DMS153 treated with DMSO at 0.1 percent for 48 hours (cell line): ENCODE data around the gene ADGRF3.
"Not testable (repeated sequence)": the region's sequence is repeated elsewhere in the genome, so short reads cannot be mapped to it uniquely, and the experiment has no call there.

Source experiments
- DNase-seq: peaks from one replicate; lab custom pipeline; 2025; ENCODE audit not compliant: unreplicated experiment; lab: John Stamatoyannopoulos, UW

Gene ADGRF3

GRCh38 chr2:26324479-26324878 is 22.1 kb downstream of the ADGRF3 start:
- DNase-seq: not testable (repeated sequence)

- no peak for DNase-seq
Measured at GRCh38 chr2:26318950-26319349, 27.6 kb downstream of the ADGRF3 start.

- DNase-seq: no peak
Measured at GRCh38 chr2:26317377-26318105, 29.0 kb downstream of the ADGRF3 start.

DNA sequence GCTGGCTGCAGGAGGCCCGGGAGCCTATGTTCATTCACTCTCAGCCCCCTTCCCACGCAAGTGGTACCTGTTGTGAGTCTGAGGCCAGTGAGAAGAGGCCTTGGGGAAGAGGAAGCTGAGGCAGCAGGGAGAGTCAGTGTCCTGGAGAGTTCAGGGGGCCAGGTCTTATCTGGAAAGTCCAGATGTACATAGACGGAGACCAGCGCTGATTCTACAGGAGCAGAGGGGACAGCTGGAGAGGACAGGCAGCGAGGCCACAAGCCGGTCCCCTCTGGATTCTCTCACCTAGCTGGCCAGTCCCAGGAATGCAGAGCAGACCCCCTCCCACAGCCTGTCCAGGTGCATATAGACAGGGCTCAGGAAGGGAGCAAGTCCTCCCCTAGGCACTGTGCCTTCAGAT is 29.7 kb downstream of the ADGRF3 start:
- DNase-seq: no peak

GRCh38 chr2:26316041-26316440 is 30.5 kb downstream of the ADGRF3 start:
- no peak for DNase-seq

DNA sequence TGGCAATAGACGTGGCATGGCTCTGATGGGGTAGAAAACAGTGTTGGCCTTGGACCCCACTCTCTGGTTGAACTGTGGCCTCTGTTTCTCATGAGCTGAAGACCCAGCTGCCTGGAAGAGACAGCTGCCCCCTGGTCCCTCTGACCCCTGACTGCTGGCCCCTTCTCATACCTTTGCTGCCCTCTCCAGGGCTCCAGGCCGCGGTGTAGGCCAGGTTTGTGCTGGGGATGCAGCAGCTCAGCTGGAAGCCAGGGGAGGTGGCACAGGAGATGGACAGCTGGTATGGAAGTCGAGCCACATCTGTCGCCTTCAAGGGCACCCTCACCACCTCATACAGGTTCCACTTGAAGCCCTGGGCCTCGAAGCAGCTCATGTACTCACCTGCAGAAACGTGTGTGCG is 32.3 kb downstream of the ADGRF3 start:
- no peak for DNase-seq

DNA sequence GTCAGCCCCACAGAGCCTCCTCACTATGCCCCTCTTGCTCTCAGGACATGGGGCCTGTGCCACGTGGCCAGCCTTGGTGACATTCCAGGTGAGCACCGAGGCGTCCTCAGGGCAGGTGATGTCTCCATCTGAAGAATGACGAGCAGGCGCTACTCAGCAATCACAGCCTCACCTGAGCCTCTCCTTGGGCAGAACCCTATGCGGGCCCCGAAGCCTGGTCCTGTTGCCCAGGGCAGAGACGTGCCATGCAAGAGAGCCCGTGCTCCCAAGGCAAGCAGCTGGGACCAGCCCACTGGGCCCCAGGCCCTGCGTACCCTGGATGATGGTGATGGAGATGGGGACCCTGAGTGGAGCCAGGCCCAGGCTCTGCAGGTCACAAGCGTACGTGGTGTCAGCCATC is 33.1 kb downstream of the ADGRF3 start:
- DNase-seq: no peak

DNA sequence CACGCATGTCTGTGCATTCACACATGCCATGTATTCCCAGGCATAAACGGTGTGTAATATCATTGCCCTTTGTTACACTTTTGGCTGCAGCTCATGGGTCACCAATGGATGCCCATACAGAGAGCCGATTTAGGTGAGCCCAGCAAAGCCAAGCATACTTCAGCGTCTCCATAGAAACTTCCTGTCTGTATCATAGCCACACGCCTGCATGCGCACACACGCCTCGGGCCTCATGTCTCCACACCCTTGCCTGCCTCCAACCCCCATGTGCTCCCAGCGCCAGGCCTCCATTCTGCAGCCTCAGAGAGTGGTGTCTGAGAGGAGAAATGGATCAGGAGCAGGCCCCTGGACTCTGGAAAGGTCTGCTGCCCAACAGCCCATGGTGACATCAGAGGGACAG is 34.1 kb downstream of the ADGRF3 start:
- DNase-seq: no peak

GRCh38 chr2:26309921-26310320 is 36.7 kb downstream of the ADGRF3 start:
- no peak for DNase-seq

GRCh38 chr2:26305540-26305939 is 41.0 kb downstream of the ADGRF3 start:
- DNase-seq: no peak

DNA sequence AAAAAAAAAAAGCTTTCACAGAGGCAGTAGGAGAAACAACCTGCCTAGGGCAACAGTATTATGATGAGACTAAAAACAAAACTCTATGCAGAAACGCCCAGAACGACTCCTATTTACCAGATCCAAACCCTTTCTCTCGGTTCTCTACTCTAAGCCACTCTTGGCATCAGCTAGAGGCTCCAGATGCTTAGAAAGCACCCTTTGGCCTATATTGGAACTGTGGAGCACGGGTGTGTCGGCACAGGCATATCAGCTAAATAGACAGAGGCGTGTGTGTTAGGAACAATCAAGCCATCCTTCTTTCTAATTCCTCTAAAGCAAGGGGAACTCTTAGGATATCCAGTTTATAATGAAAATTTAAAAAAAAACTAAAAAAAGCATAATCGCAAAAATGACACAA is 41.5 kb downstream of the ADGRF3 start:
- DNase-seq: not testable (repeated sequence)

DNA sequence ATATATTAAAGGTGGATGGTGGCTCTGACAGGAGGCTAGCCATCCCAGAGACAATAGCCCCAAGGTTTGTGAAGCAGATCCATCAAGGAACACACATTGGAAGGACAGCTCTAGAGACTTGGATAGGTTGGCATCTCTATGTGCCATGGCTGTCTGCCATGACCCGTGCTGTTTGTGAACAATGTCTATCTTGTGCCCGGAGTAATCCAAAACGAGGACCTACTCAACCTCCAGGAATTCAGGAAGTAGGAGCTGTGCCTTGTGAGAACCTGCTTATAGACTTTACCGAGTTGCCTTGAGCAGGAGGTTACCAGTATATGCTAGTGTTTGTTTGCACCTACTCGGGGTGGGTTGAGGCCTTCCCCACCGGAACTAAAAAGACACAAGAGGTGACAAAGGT is 43.7 kb downstream of the ADGRF3 start:
- no peak for DNase-seq

DNA sequence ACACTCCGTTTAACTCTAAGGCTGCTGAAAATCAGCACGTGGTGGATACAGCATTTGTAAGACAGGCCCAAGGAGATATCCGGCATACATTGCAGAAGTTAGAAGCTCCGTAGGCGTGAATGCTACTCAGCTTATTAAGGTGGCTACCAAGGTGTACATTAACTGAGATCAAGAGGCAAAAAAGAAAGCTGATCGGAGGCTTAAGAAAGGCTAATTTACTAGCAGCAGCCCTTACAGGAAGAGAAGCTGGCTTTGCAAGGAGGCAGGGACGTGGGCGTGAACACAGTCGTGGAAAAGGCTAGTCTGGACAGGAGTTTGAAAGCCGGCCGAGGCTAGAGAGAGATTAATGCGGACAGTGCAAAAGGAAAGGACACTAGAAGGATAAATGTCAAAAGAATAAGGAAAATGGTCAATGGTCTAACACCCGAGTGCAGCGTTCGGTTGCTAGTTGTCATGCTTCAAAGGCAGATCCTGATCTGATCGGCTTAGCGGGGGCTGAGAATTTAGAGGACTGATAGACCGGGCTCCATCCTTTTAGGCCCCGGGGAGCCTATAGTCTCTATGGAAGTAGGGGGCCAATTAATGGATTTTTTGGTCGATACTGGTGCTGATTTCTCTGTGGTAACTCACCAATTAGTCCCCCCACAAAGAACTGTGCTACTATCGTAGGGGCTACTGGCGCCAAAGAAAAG is 46.2 kb downstream of the ADGRF3 start:
- no peak for DNase-seq

GRCh38 chr2:26299471-26300101 is 47.0 kb downstream of the ADGRF3 start:
- peak; percentile 2 for DNase-seq

GRCh38 chr2:26298638-26299393 is 47.8 kb downstream of the ADGRF3 start:
- no peak for DNase-seq

DNA sequence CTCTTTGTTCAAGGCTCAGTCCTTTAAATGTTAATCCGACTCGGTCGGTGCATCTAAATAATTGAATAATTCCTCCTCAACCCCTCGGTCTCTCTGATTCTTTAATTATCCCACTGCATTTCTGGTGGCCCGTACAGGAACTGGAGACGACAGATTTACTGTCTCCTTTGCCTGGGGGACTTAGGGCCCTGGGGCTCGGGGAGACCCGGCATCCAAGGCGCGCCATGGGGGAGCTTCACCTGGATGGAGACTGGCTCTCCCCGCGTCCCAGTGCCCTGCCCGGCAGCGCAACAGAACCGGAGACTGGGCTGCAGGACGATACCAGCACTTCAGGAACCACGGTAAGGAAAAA is 48.3 kb downstream of the ADGRF3 start:
- DNase-seq: no peak

GRCh38 chr2:26297061-26297460 is 49.5 kb downstream of the ADGRF3 start:
- no peak for DNase-seq

GRCh38 chr2:26295511-26295910 is 51.1 kb downstream of the ADGRF3 start:
- no peak for DNase-seq

DNA sequence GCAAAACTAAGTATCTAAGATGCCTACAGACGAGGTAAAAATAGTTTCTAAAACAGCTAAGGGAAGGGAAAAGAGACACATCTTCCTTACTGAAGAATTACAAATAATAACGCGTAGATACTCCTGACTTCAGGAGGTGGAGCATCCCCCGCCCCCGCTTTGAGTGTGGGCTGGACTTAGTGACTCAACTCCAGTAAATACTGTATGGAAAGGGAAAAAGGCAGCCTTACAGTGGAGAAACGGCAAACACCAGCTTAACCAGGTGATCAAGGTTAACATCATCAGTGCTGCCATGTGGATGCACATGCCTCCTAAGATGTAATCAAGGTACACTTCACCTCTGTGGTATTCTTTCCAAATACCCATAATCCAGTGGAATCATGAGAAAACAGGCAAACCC is 53.9 kb downstream of the ADGRF3 start:
- DNase-seq: no peak

DNA sequence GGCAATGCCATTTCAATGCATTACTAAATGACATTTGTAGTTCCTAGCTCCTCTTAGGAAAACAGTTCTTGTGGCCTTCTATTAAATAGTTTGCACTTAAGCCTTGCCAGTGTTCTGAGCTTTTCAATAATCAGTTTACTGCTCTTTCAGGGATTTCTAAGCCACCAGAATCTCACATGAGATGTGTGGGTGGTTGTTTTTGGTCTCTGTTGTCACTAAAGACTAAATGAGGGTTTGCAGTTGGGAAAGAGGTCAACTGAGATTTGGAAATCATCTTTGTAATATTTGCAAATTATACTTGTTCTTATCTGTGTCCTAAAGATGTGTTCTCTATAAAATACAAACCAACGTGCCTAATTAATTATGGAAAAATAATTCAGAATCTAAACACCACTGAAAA is 56.6 kb downstream of the ADGRF3 start:
- no peak for DNase-seq

- no peak for DNase-seq
Measured at GRCh38 chr2:26285931-26286330, 60.7 kb downstream of the ADGRF3 start.

DNA sequence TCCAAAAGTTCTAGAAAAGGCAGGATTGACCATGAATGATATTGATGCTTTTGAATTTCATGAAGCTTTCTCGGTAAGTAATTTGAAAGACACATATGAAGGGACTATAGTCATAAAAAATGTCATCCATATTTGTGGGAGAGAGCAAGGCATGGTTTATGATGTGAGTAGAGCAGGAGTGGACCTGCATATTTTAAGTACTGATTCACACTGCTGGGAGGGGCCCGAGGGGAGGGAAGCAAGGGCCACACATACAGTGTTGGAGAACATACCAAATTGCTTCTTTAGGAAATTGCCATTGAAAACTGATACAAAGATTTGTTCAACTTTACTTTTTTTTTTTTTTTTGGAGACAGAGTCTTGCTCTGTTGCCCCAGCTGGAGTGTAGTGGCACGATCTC is 62.5 kb downstream of the ADGRF3 start:
- DNase-seq: no peak
